ENCODE results near the gene FSTL3. TPM values are rescaled to one million over a fixed set of nuclear protein-coding genes. Genes with fewer than 3 reads are reported as not detected.

FSTL3 gene
- total and polyA plus RNA-seq, 4 donors = 15.1 to 172 (median 114) TPM

GRCh38 chr19:644363-644762 is 31.8 kb upstream of the FSTL3 start:
- Histone ChIP-seq H3K4me3 (no peak overlapping the region), H3K27ac (ENCODE audit: low read depth in 1 of 2, low read length in 1 of 2) (no peak overlapping the region), H3K36me3 (ENCODE audit: control insufficient read depth in 4 of 4, insufficient read depth in 4 of 4, low read length in 4 of 4) (peaks cover 0 to 46% (median 7%) of the 10 kb centered on the region in 4 donors), H3K4me1 (ENCODE audit: control insufficient read depth in 5 of 5, insufficient read depth in 5 of 5, low read length in 5 of 5) (peaks cover 0 to 2% (median under 1%) of the 10 kb centered on the region in 5 donors), H3K9ac (ENCODE audit: insufficient read depth in 1 of 2, low read length in 2 of 2) (no peak overlapping the region), H3K9me3 (ENCODE audit: control insufficient read depth in 4 of 4, insufficient read depth in 3 of 4, low read length in 3 of 4) (no peaks in the 10 kb centered on the region), H3K27me3 (ENCODE audit: control insufficient read depth in 3 of 3, insufficient read depth in 3 of 3, low read length in 2 of 3) (no peaks in the 10 kb centered on the region)
- WGBS, 2 donors = 82 to 83% methylated on average over 28 of the region's 28 CpGs
- no peak for TF ChIP-seq CTCF (IDR thresholded peaks at IDR 0.05; ENCODE audit: control extremely low read depth, extremely low read depth)
- ATAC-seq (ENCODE audit: insufficient read depth, low FRiP score) = no peak
- no peak for DNase-seq

GRCh38 chr19:644789-645188 is 31.4 kb upstream of the FSTL3 start:
- Histone ChIP-seq H3K9ac (ENCODE audit: insufficient read depth in 1 of 2, low read length in 2 of 2) (no peak overlapping the region), H3K27ac (ENCODE audit: low read depth in 1 of 2, low read length in 1 of 2) (no peak overlapping the region), H3K36me3 (ENCODE audit: control insufficient read depth in 4 of 4, insufficient read depth in 4 of 4, low read length in 4 of 4) (peaks cover 0 to 49% (median 8%) of the 10 kb centered on the region in 4 donors), H3K27me3 (ENCODE audit: control insufficient read depth in 3 of 3, insufficient read depth in 3 of 3, low read length in 2 of 3) (no peaks in the 10 kb centered on the region), H3K9me3 (ENCODE audit: control insufficient read depth in 4 of 4, insufficient read depth in 3 of 4, low read length in 3 of 4) (no peaks in the 10 kb centered on the region), H3K4me3 (no peak overlapping the region), H3K4me1 (ENCODE audit: control insufficient read depth in 5 of 5, insufficient read depth in 5 of 5, low read length in 5 of 5) (no peaks in the 10 kb centered on the region)
- DNase-seq = no peak
- WGBS, 2 donors = 81 to 94% methylated on average over 14 of the region's 14 CpGs
- no peak for ATAC-seq (ENCODE audit: insufficient read depth, low FRiP score)
- no peak for TF ChIP-seq CTCF (IDR thresholded peaks at IDR 0.05; ENCODE audit: control extremely low read depth, extremely low read depth)

GRCh38 chr19:645912-646778 is 30.0 kb upstream of the FSTL3 start:
- Histone ChIP-seq H3K4me3 (no peak overlapping the region), H3K36me3 (ENCODE audit: control insufficient read depth in 4 of 4, insufficient read depth in 4 of 4, low read length in 4 of 4) (peaks cover 0 to 56% (median 8%) of the 10 kb centered on the region in 4 donors), H3K27ac (ENCODE audit: low read depth in 1 of 2, low read length in 1 of 2) (no peak overlapping the region), H3K9me3 (ENCODE audit: control insufficient read depth in 4 of 4, insufficient read depth in 3 of 4, low read length in 3 of 4) (no peaks in the 10 kb centered on the region), H3K9ac (ENCODE audit: insufficient read depth in 1 of 2, low read length in 2 of 2) (no peak overlapping the region), H3K27me3 (ENCODE audit: control insufficient read depth in 3 of 3, insufficient read depth in 3 of 3, low read length in 2 of 3) (no peaks in the 10 kb centered on the region), H3K4me1 (ENCODE audit: control insufficient read depth in 5 of 5, insufficient read depth in 5 of 5, low read length in 5 of 5) (no peaks in the 10 kb centered on the region)
- 92 to 94% methylated on average over 62 of the region's 62 CpGs for WGBS, 2 donors
- no peak for TF ChIP-seq CTCF (IDR thresholded peaks at IDR 0.05; ENCODE audit: control extremely low read depth, extremely low read depth)
- ATAC-seq (ENCODE audit: insufficient read depth, low FRiP score) = no peak
- DNase-seq = no peak

All from lung (tissue), 12 donors.